Liver (tissue), 9 donors: ENCODE measurements around the gene SETD1B. TPM values are rescaled to one million over a fixed set of nuclear protein-coding genes. Genes with fewer than 3 reads are reported as not detected.

Source experiments
- DNase-seq: peaks from one replicate; pipeline ENCODE4 v3.0.0-alpha.2; 2017; ENCODE audit warnings: low spot score
- H3K27ac ChIP-seq, 2 donors: one replicate each; pipeline ENCODE4 v1.7.0; 2013; ENCODE audit warnings: inconsistent platforms in 2 of 2, low read length in 2 of 2, control low read depth in 1 of 2, low read depth in 1 of 2, mild to moderate bottlenecking in 1 of 2
- H3K27me3 ChIP-seq, 4 donors: one replicate each; pipeline versions ENCODE4 v1.6.1 to v1.7.0; 2013; ENCODE audit warnings: low read length in 3 of 4, inconsistent platforms in 1 of 4, mild to moderate bottlenecking in 1 of 4, moderate library complexity in 1 of 4; ENCODE audit not compliant: control insufficient read depth in 4 of 4, insufficient read depth in 4 of 4
- H3K36me3 ChIP-seq, 4 donors: one replicate each; pipeline versions ENCODE4 v1.6.1 to v1.7.0; 2013; ENCODE audit warnings: low read length in 3 of 4, mild to moderate bottlenecking in 3 of 4, low read depth in 1 of 4, moderate library complexity in 1 of 4; ENCODE audit not compliant: control insufficient read depth in 4 of 4, insufficient read depth in 3 of 4
- H3K4me1 ChIP-seq, 4 donors: one replicate each; pipeline versions ENCODE4 v1.6.1 to v1.7.0; 2013; ENCODE audit warnings: low read length in 3 of 4, mild to moderate bottlenecking in 3 of 4, moderate library complexity in 1 of 4; ENCODE audit not compliant: control insufficient read depth in 4 of 4, insufficient read depth in 4 of 4
- H3K4me3 ChIP-seq, 3 donors: one replicate each; pipeline versions ENCODE4 v1.6.1 to v1.7.0; 2013; ENCODE audit warnings: low read length in 3 of 3, control low read depth in 1 of 3, low read depth in 1 of 3, mild to moderate bottlenecking in 1 of 3
- H3K9ac ChIP-seq, 2 donors: one replicate each; pipeline ENCODE4 v1.7.0; 2013; ENCODE audit warnings: low read length in 2 of 2, mild to moderate bottlenecking in 2 of 2, moderate library complexity in 2 of 2, control low read depth in 1 of 2, low read depth in 1 of 2
- H3K9me3 ChIP-seq, 4 donors: one replicate each; pipeline versions ENCODE4 v1.6.1 to v1.7.0; 2013; ENCODE audit warnings: low read length in 3 of 4; ENCODE audit not compliant: control insufficient read depth in 4 of 4
- CTCF ChIP-seq: fragments of 150-350 bp; IDR thresholded peaks from 2 replicates; pipeline ENCODE4 v1.5.1; 2017; ENCODE audit warnings: improper control_type of control experiment, low read depth, low read length; ENCODE audit not compliant: missing input control
- FOXA1 ChIP-seq: IDR thresholded peaks from 2 replicates; pipeline ENCODE4 v1.6.1; 2016; ENCODE audit warnings: antibody characterized with exemption
- FOXA2 ChIP-seq: IDR thresholded peaks from 2 replicates; pipeline ENCODE4 v1.6.1; 2016; ENCODE audit warnings: antibody characterized with exemption
- HNF4A ChIP-seq, 2 donors: conservative IDR thresholded peaks; 2 replicates each; pipeline ENCODE4 v1.6.1; 2016; ENCODE audit warnings: antibody characterized with exemption in 2 of 2, mild to moderate bottlenecking in 2 of 2
- HNF4G ChIP-seq: IDR thresholded peaks from 2 replicates; pipeline ENCODE4 v1.6.1; 2016; ENCODE audit warnings: antibody characterized with exemption
- JUND ChIP-seq, 2 donors: IDR thresholded peaks; 2 replicates each; pipeline ENCODE4 v1.6.1; 2016; ENCODE audit warnings: antibody characterized with exemption in 2 of 2
- NR2F2 ChIP-seq: IDR thresholded peaks from 2 replicates; pipeline ENCODE4 v1.6.1; 2016; ENCODE audit warnings: antibody characterized with exemption
- RAD21 ChIP-seq, 2 donors: IDR thresholded peaks; 2 replicates each; pipeline ENCODE4 v1.6.1; 2016; ENCODE audit warnings: antibody characterized with exemption in 2 of 2, mild to moderate bottlenecking in 2 of 2
- RXRA ChIP-seq, 2 donors: IDR thresholded peaks; 2 replicates each; pipeline ENCODE4 v1.6.1; 2017 to 2018; ENCODE audit warnings: antibody characterized with exemption in 2 of 2, mild to moderate bottlenecking in 1 of 2
- SP1 ChIP-seq: IDR thresholded peaks from 2 replicates; pipeline ENCODE4 v1.6.1; 2018; ENCODE audit warnings: antibody characterized with exemption, mild to moderate bottlenecking
- TAF1 ChIP-seq: conservative IDR thresholded peaks from 2 replicates; pipeline ENCODE4 v1.6.1; 2016; ENCODE audit warnings: antibody characterized with exemption, mild to moderate bottlenecking
- YY1 ChIP-seq: IDR thresholded peaks from 2 replicates; pipeline ENCODE4 v1.6.1; 2016; ENCODE audit warnings: antibody characterized with exemption, mild to moderate bottlenecking
- ZBTB33 ChIP-seq: IDR thresholded peaks from 2 replicates; pipeline ENCODE4 v1.6.1; 2016; ENCODE audit warnings: antibody characterized with exemption
- WGBS: extraction: QIAGEN DNeasy Blood & Tissue Kit; methylation state at CpG from one replicate; pipeline ENCODE4 v1.1.7; 2013; 5-methylcytosine and 5-hydroxymethylcytosine counted together
- polyA plus RNA-seq, 2 donors: library from polyadenylated mRNA; stranded (reverse) in 1 of 2; unstranded in 1 of 2; fragments of 200-250 nt in 1 of 2; fragments of >200 nt in 1 of 2; fragmentation: Nextera tagmentation in 1 of 2; extraction: Ambion mirVana in 1 of 2; gene quantifications; one replicate each; pipeline versions ENCODE4 v1.2.1 to v1.2.3, GENCODE V29; 2013 to 2015
- total RNA-seq, 2 donors: library from RNA; depleted of rRNA; stranded (reverse); fragments of >200 nt; gene quantifications; one replicate each; pipeline ENCODE4 v1.2.3, GENCODE V29; 2014
- TF ChIP-seq, protein P1 (sequence below): IDR thresholded peaks from 2 replicates; pipeline ENCODE4 v1.6.1; 2016; ENCODE audit warnings: antibody characterized with exemption, mild to moderate bottlenecking
- TF ChIP-seq, protein P2 (sequence below): IDR thresholded peaks from 2 replicates; pipeline ENCODE4 v1.6.1; 2016; ENCODE audit warnings: antibody characterized with exemption
- TF ChIP-seq, protein P3 (sequence below): IDR thresholded peaks from 2 replicates; pipeline ENCODE4 v1.6.1; 2016; ENCODE audit warnings: antibody characterized with exemption
- donor health status: healthy.
- donor health status: healthy.
- donor health status: healthy.
- donor health status: healthy.
- donor health status: healthy.

Gene SETD1B
- total and polyA plus RNA-seq, 4 donors, result 1.8 to 7.9 (median 5.0) TPM

DNA sequence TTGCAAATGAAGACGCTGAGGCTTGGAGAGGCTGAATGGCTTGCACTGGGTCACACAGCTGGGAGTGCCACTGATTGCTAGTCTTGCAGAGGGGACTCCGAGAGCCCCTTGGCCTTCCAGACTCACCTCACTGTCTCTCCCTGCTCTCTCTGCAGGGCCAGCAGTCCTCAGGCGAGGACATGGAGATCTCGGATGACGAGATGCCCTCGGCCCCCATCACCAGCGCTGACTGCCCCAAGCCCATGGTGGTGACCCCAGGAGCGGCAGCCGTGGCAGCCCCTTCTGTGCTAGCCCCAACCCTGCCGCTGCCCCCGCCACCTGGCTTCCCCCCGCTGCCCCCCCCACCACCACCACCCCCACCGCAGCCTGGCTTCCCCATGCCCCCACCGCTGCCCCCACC lies 10.1 kb downstream of the SETD1B start:
- Histone ChIP-seq H3K27ac (no peak overlapping the region), H3K27me3 (no peaks in the 10 kb centered on the region), H3K9me3 (no peaks in the 10 kb centered on the region), H3K9ac (no peak overlapping the region), H3K36me3 (peaks cover 28 to 52% (median 37%) of the 10 kb centered on the region in 4 donors), H3K4me3 (no peak overlapping the region), H3K4me1 (peaks cover 7 to 45% (median 31%) of the 10 kb centered on the region in 4 donors)
- TF ChIP-seq, protein P1, sequence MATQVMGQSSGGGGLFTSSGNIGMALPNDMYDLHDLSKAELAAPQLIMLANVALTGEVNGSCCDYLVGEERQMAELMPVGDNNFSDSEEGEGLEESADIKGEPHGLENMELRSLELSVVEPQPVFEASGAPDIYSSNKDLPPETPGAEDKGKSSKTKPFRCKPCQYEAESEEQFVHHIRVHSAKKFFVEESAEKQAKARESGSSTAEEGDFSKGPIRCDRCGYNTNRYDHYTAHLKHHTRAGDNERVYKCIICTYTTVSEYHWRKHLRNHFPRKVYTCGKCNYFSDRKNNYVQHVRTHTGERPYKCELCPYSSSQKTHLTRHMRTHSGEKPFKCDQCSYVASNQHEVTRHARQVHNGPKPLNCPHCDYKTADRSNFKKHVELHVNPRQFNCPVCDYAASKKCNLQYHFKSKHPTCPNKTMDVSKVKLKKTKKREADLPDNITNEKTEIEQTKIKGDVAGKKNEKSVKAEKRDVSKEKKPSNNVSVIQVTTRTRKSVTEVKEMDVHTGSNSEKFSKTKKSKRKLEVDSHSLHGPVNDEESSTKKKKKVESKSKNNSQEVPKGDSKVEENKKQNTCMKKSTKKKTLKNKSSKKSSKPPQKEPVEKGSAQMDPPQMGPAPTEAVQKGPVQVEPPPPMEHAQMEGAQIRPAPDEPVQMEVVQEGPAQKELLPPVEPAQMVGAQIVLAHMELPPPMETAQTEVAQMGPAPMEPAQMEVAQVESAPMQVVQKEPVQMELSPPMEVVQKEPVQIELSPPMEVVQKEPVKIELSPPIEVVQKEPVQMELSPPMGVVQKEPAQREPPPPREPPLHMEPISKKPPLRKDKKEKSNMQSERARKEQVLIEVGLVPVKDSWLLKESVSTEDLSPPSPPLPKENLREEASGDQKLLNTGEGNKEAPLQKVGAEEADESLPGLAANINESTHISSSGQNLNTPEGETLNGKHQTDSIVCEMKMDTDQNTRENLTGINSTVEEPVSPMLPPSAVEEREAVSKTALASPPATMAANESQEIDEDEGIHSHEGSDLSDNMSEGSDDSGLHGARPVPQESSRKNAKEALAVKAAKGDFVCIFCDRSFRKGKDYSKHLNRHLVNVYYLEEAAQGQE, result no peak
- WGBS, result 93% methylated on average over 14 of the region's 14 CpGs
- no peak for DNase-seq

- TF ChIP-seq FOXA1 (no peak), ZBTB33 (no peak), SP1 (no peak), YY1 (no peak), FOXA2 (no peak), HNF4G (no peak), RXRA (IDR thresholded peaks at IDR 0.05) (no peak), TAF1 (no peak), CTCF (no peak), NR2F2 (no peak), JUND (IDR thresholded peaks at IDR 0.05) (no peak), RAD21 (IDR thresholded peaks at IDR 0.05) (no peak), HNF4A (conservative IDR thresholded peaks at IDR 0.05) (no peak)
- TF ChIP-seq, protein P2, sequence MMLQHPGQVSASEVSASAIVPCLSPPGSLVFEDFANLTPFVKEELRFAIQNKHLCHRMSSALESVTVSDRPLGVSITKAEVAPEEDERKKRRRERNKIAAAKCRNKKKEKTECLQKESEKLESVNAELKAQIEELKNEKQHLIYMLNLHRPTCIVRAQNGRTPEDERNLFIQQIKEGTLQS, result no peak
- TF ChIP-seq, protein P3, sequence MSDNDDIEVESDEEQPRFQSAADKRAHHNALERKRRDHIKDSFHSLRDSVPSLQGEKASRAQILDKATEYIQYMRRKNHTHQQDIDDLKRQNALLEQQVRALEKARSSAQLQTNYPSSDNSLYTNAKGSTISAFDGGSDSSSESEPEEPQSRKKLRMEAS, result no peak
- TF ChIP-seq, protein P1, result no peak
- Histone ChIP-seq H3K4me1 (peaks cover 7 to 40% (median 31%) of the 10 kb centered on the region in 4 donors), H3K9me3 (no peaks in the 10 kb centered on the region), H3K27me3 (no peaks in the 10 kb centered on the region), H3K27ac (no peak overlapping the region), H3K36me3 (peaks cover 29 to 54% (median 38%) of the 10 kb centered on the region in 4 donors), H3K4me3 (no peak overlapping the region), H3K9ac (no peak overlapping the region)
- WGBS, result 94% methylated on average over 31 of the region's 31 CpGs
- DNase-seq, result no peak
These were observed 10.8 kb downstream of the SETD1B start for GRCh38 chr12:121814429-121815119.
